HG03469 (cell line): ENCODE measurements around the gene SIMC1.
"Not testable (repeated sequence)": the region's sequence is repeated elsewhere in the genome, so short reads cannot be mapped to it uniquely, and the experiment has no call there.

Source experiments
- ATAC-seq: cut with Tn5 transposase; IDR thresholded peaks from one replicate; pipeline ENCODE4 v1.9.1; 2021; ENCODE audit warnings: mild to moderate bottlenecking, moderate library complexity, moderate number of reproducible peaks; ENCODE audit not compliant: unreplicated experiment

Gene SIMC1

GRCh38 chr5:176290057-176290840, 52.0 kb downstream of the SIMC1 start:
- ATAC-seq, result not testable (repeated sequence)

- not testable (repeated sequence) for ATAC-seq
Observed at GRCh38 chr5:176305356-176305755, 67.1 kb downstream of the SIMC1 start.

DNA sequence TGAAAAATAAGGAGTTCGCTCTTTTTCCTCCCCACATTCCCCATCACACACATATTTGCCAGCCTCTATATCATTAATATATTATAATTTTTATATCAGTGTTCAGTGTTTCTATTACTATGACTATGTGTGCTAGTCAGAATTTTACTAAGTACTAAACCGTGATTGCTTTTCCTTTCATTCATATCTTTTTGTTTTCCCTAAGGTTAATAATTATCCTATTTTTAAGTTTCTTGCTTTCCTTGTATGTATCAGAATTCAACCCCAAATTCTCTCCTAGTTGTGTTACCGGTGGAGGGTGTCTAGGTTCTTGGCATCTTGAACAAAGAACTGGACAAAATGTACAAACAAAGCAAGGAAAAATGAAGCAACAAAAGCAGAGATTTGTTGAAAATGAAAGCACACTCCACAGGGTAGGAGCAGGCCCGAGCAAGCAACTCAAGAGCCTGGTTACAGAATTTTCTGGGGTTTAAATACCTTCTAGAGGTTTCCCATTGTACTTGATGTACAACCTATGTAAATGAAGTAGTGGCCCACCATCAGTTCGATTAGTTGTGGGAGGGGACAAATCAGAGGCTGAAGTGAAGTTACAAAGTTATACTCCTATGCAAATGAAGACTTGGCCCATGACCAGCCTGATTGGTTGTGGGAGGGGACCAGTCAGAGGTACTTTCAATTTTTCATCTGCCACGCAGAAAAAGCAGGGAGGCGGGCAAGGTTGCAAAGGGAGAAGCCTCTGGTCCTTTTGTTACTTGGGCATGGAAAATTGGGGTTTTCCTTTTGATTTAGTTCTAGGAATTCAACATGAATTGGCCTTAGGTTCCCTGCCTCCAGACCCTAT, 79.5 kb downstream of the SIMC1 start:
- no peak for ATAC-seq

GRCh38 chr5:176319827-176320554, 81.8 kb downstream of the SIMC1 start:
- no peak for ATAC-seq

- ATAC-seq, result no peak
Observed at GRCh38 chr5:176320577-176320976, 82.4 kb downstream of the SIMC1 start.

DNA sequence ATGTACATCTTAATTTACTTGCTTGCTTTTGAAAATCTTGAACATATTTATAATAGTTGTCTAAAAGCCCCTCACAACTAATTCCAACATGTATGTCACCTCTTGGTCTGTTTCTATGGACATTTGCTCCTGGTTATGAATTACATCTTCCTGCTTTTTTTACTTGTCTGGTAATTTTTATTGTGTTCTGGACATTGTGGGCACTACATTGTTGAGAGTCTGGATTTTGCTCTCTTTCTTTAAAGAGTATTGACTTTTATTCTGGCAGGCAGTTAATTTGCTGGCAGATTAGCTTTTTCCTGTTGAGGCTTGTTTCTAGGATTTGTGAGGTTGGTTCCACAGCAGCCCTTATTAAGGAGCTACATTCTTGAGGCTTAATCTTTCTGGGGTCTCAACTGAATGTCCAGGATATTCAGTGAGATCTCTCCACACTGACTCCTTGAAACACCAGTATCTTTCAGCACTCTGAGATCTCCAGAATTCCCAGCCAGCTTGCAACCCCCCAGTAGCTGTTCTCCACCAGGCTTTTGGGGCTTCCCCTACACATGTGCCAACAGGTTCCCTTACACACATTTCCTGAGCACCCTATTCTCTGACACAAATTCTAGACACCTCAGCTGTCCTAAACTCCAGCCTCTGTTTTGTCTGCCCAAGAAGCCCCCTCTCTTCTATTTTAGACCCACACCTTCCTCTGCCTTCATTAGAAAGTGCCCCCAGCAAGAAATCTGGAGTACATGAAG, 96.0 kb downstream of the SIMC1 start:
- ATAC-seq, result no peak

DNA sequence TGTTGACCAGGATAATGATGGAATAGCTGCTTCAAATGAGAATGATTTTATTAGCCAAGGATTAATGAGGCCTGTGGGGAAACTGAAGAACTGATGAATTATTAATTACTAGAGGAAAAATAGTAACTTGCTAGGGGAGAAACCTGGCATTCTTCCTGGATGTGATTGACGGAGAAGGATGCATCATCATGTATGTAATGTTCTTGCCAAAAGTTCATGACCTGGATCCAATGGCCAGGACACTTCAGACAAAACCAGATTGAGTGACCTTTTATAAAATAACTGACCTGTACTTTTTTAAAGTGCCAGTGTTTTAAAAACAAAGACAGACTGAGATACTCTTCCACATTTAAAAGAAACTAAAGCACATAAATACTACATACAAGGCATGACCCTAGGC, 99.7 kb downstream of the SIMC1 start:
- ATAC-seq, result no peak

DNA sequence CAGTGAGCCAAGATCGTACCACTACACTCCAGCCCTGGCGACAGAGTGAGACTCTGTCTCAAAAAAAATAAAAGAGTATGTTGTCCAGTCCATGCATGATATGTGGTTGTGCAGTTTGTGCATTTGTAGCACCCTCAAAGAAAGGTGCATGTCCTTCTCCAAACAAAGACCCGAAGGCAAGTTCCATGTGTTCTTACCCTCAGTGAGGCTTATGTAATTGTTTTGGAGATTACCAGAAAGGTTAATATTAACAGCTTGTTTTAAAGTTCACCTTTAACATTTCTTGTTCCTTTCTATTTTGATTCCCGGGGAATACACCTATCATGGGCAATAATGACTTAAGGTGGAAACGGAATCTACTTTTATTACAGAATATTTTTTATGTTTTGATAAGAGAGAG, 101.1 kb downstream of the SIMC1 start:
- ATAC-seq, result no peak

GRCh38 chr5:176341325-176342157, 103.3 kb downstream of the SIMC1 start:
- no peak for ATAC-seq

- no peak for ATAC-seq
Observed at GRCh38 chr5:176342158-176342483, 103.9 kb downstream of the SIMC1 start.

DNA sequence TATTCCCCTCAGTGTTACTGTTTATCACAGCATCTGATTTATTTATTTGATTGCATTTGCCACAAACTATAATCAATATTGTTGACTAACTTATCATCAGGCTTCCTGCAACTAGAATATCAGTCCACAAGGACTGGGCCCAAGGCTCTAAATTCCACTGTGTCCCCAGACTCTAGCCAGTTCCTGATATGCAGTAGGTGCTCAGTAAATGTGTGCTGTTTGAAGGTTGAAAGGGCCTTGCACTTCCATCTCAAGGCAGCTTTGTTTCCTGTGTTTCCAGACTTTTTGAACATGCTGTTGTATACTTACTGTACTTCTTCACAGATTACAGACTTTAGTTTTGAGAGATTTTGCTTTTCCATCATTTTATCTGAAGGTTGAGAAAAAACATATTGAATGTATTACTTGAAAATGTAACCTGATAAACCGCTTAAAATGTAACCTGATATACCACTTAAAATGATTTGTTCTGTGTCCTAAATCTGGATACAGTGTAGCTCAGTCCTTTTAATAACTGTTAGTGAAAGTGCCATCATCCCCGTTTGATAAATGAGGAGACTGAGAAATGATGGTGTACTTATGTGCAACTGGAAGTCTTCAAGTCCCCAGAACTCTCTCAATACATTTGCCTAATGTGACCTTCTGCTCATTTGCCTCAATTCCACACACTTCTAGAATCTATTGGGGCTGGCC, 104.7 kb downstream of the SIMC1 start:
- ATAC-seq, result no peak

DNA sequence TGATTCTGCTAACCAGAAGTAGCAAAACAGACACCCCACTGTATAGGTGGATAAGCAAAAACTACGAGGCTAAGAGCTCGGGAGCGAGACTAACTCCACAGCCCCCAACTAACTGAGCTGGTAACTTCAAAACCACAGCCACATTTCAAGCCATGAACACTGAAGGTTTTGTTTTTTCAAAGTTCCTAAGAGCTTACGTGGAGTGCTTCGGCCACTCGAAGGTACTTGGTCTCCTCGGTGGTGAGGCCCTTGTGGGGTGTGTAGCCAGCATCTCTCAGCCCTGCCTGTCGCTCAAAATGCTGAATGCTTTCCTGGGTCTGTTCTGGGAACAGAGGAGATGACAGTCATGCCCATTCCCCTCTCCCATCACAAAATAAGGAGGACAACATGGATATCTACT, 112.2 kb downstream of the SIMC1 start:
- no peak for ATAC-seq

- ATAC-seq, result no peak
Observed at GRCh38 chr5:176352116-176352878, 114.1 kb downstream of the SIMC1 start.

DNA sequence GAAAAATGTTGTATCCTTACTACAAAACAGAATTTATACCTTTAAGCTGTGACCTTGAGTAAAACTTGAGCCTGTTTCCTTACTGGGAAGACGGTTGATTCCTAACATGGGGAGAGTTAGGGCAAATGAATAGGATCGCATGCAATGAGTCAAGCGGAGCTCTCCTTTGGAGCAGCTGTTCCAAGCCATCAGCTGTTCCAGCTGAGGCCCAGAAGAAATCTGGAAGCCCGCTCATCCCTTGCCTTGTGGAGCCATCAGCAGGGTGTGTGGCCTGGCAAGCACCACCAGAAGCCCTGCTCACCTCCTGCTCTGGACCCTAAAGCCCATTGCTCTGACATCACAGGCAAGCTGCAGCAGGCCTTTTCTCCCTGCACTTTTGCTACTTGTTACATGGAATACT, 115.3 kb downstream of the SIMC1 start:
- ATAC-seq, result no peak

GRCh38 chr5:176355400-176356178, 117.4 kb downstream of the SIMC1 start:
- ATAC-seq, result no peak

DNA sequence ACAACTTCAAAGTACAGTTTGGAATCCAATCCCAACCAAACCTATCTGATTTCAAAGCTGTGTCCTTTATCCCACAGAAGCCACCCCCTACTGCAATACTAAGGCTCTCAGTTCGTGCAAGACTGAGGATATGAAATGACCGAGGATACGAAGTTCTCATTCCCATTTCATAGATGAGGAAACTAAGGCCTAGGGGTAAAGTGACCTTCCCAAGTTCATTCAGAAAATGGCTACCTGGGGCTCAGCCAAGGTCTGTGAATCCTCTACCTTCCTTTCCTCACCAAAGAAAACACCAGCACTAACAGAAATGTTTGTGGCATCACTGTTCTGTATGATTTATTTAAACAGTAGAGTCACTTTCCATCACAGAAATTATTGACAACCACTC, 117.9 kb downstream of the SIMC1 start:
- ATAC-seq, result no peak

- no peak for ATAC-seq
Observed at GRCh38 chr5:176359658-176360057, 121.4 kb downstream of the SIMC1 start.

- no peak for ATAC-seq
Observed at GRCh38 chr5:176360894-176361436, 122.7 kb downstream of the SIMC1 start.
